SK-N-MC (cell line): ENCODE results near the gene KDM2A.

Source experiments
- EZH2 ChIP-seq: fragments of 200-600 bp; sonication (generic); IDR thresholded peaks from one replicate; pipeline ENCODE4 v1.6.1; 2017; ENCODE audit warnings: antibody characterized with exemption
- FOXP2 ChIP-seq: optimal IDR thresholded peaks from 2 replicates; pipeline ENCODE3; 2011; ENCODE audit warnings: mild to moderate bottlenecking, moderate library complexity; ENCODE audit not compliant: insufficient read depth; ENCODE audit errors: extremely low read length, control extremely low read depth
- POLR2AphosphoS5 ChIP-seq: IDR thresholded peaks from 2 replicates; pipeline ENCODE4 v1.6.1; 2012; ENCODE audit warnings: mild to moderate bottlenecking, low read depth, low read length, borderline replicate concordance

- no peak for TF ChIP-seq EZH2
- no peak for TF ChIP-seq POLR2AphosphoS5
- TF ChIP-seq FOXP2, result no peak
Measured at GRCh38 chr11:67302571-67303131, 183.6 kb downstream of the KDM2A start.
